Panc1 (cell line): Measurements from ENCODE around the gene PHIP. TPM values are rescaled to one million over a fixed set of nuclear protein-coding genes. Genes with fewer than 3 reads are reported as not detected.

ENCODE experiments used
- ATAC-seq: fragments of 200-7000 bp; cut with Tn5 transposase; 2 replicates; pipeline ENCODE4 v1.9.1; 2020; ENCODE audit warnings: mild to moderate bottlenecking, moderate library complexity
- BruUV-seq: library from RNA; stranded (reverse); fragments of 400-500 nt; replicated peaks from 2 replicates; lab custom pipeline; 2021; lab: Mats Ljungman, UMichigan
- CTCF ChIA-PET: fragments of 300-600 bp; sonication (Branson Sonifier 250); formaldehyde crosslinking; loops from one replicate; lab custom pipeline; 2022; ENCODE audit warnings: antibody characterized with exemption; lab: Charles Lee
- POLR2A ChIA-PET: fragments of 300-600 bp; sonication (Branson Sonifier 250); formaldehyde crosslinking; loops from one replicate; lab custom pipeline; 2022; ENCODE audit warnings: antibody characterized with exemption; lab: Charles Lee
- DNase-seq: peaks from one replicate; pipeline ENCODE4 v3.0.0-alpha.2; 2010; ENCODE audit warnings: low read depth, low spot score
- H3K27ac ChIP-seq: 2 replicates; pipeline ENCODE4 v1.5.1; 2011; ENCODE audit warnings: mild to moderate bottlenecking, low read length, inconsistent platforms
- H3K27me3 ChIP-seq: fragments of 200-500 bp; sonication (Bioruptor generic); 2 replicates; pipeline ENCODE4 v1.6.0; 2014; ENCODE audit warnings: low read length, inconsistent platforms; ENCODE audit not compliant: control insufficient read depth, insufficient read depth
- H3K36me3 ChIP-seq: fragments of 200-500 bp; sonication (Bioruptor generic); 2 replicates; pipeline ENCODE4 v1.5.1; 2014; ENCODE audit warnings: inconsistent platforms, mild to moderate bottlenecking, low read length, moderate library complexity; ENCODE audit not compliant: control insufficient read depth, insufficient read depth
- H3K4me1 ChIP-seq: 2 replicates; pipeline ENCODE4 v1.5.1; 2011; ENCODE audit warnings: inconsistent platforms, mild to moderate bottlenecking, low read length, moderate library complexity; ENCODE audit not compliant: control insufficient read depth, insufficient read depth
- H3K4me3 ChIP-seq, 2 experiments: 2 replicates each; pipeline ENCODE4 v1.5.1; 2011 to 2012; ENCODE audit warnings: low read depth in 2 of 2, low read length in 2 of 2, mild to moderate bottlenecking in 2 of 2, inconsistent platforms in 1 of 2, moderate library complexity in 1 of 2
- H3K9me3 ChIP-seq: fragments of 200-500 bp; sonication (Bioruptor generic); 2 replicates; pipeline ENCODE4 v1.5.1; 2014; ENCODE audit warnings: low read depth, mild to moderate bottlenecking, inconsistent platforms, low read length, moderate library complexity; ENCODE audit not compliant: control insufficient read depth, insufficient read depth
- CTCF ChIP-seq: fragments of 450-650 bp; IDR thresholded peaks from 2 replicates; pipeline ENCODE4 v1.5.1; 2017; ENCODE audit warnings: mild to moderate bottlenecking
- POLR2AphosphoS5 ChIP-seq: IDR thresholded peaks from 2 replicates; pipeline ENCODE4 v1.6.1; 2012; ENCODE audit warnings: mild to moderate bottlenecking, low read depth, low read length, moderate library complexity
- REST ChIP-seq, 2 experiments: IDR thresholded peaks; 2 replicates each; pipeline ENCODE4 v1.6.1; 2011 to 2012; ENCODE audit warnings: low read depth in 2 of 2, control low read depth in 1 of 2, low read length in 1 of 2, mild to moderate bottlenecking in 1 of 2, moderate library complexity in 1 of 2; ENCODE audit not compliant: insufficient read depth in 1 of 2
- SIN3A ChIP-seq: IDR thresholded peaks from 2 replicates; pipeline ENCODE4 v1.6.1; 2012; ENCODE audit warnings: low read depth, mild to moderate bottlenecking, low read length, moderate library complexity, borderline replicate concordance; ENCODE audit not compliant: insufficient read depth
- TCF7L2 ChIP-seq: IDR thresholded peaks from 2 replicates; pipeline ENCODE4 v1.6.1; 2011; ENCODE audit warnings: mild to moderate bottlenecking, low read depth, low read length, inconsistent platforms
- in situ Hi-C: cut with HindIII; loops from 2 replicates; pipeline ENCODE4 v1.10.0; 2016; ENCODE audit warnings: low sequenced_read_pairs, low pct_unique_long_range_greater_than_20kb
- intact Hi-C: fragments of 100-400 bp; cut with micrococcal nuclease; formaldehyde crosslinking; loops from one replicate; pipeline ENCODE4 v1.10.0; 2022; ENCODE audit not compliant: unreplicated experiment
- total RNA-seq: library from RNA; stranded (reverse); gene quantifications from one replicate; pipeline ENCODE4 v1.2.1, GENCODE V29; 2021; ENCODE audit not compliant: unreplicated experiment

The PHIP gene
- total RNA-seq, 1 experiment from 2014 or later: 28.0 TPM

- DNase-seq: no peak
- TF ChIP-seq TCF7L2: no peak
- no peak for TF ChIP-seq SIN3A
- TF ChIP-seq CTCF: no peak
- TF ChIP-seq POLR2AphosphoS5: no peak
- TF ChIP-seq REST (IDR thresholded peaks at IDR 0.05; ENCODE audit: insufficient read depth in 1 of 2, low read depth in 2 of 2, low read length in 1 of 2): no peak
- no peak for ATAC-seq
- POLR2A ChIA-PET: no interaction called here
- no TSS peak for BruUV-seq
- intact Hi-C loops: no loop called here
- no peak overlapping the region for H3K27ac ChIP-seq
- peaks cover 7% of the 10 kb centered on the region; the same call in 1 of the 2 replicates for H3K36me3 ChIP-seq
- CTCF ChIA-PET: no interaction called here
- no peak overlapping the region for H3K4me3 ChIP-seq
- H3K27me3 ChIP-seq: no peaks in the 10 kb centered on the region
- no peaks in the 10 kb centered on the region for H3K4me1 ChIP-seq
- no peaks in the 10 kb centered on the region for H3K9me3 ChIP-seq
- in situ Hi-C loops: no loop called here
Measured at GRCh38 chr6:79030511-79030910, 47.5 kb downstream of the PHIP start.

GRCh38 chr6:79030023-79030422 lies 48.0 kb downstream of the PHIP start:
- peaks cover 11% of the 10 kb centered on the region; the same call in 1 of the 2 replicates for H3K36me3 ChIP-seq
- H3K27me3 ChIP-seq: no peaks in the 10 kb centered on the region
- TF ChIP-seq SIN3A: no peak
- TF ChIP-seq REST (IDR thresholded peaks at IDR 0.05; ENCODE audit: insufficient read depth in 1 of 2, low read depth in 2 of 2, low read length in 1 of 2): no peak
- DNase-seq (no peak), ATAC-seq (no peak)
- H3K9me3 ChIP-seq: no peaks in the 10 kb centered on the region
- ChIA-PET POLR2A (no interaction called here), CTCF (no interaction called here)
- H3K4me3 ChIP-seq: no peak overlapping the region
- no peak overlapping the region for H3K27ac ChIP-seq
- BruUV-seq: no TSS peak
- intact Hi-C loops (no loop called here), in situ Hi-C loops (no loop called here)
- H3K4me1 ChIP-seq: no peaks in the 10 kb centered on the region
